RPMI7951 (cell line): Measurements from ENCODE around the gene C19orf85. TPM values are rescaled to one million over a fixed set of nuclear protein-coding genes. Genes with fewer than 3 reads are reported as not detected.
A peak's percentile ranks its signal among the peaks of the same experiment; 100 is the strongest.
"Not testable (repeated sequence)": the region's sequence is repeated elsewhere in the genome, so short reads cannot be mapped to it uniquely, and the experiment has no call there.

Experiments
- DNase-seq: peaks from one replicate; pipeline ENCODE4 v3.0.0-alpha.2; 2012; ENCODE audit warnings: low read depth
- total RNA-seq: library from RNA; depleted of rRNA; stranded (reverse); fragments of >200 nt; shearing (Covaris generic); gene quantifications from 2 replicates; pipeline ENCODE4 v1.2.3, GENCODE V29; 2014; rRNA removed

C19orf85 gene
- not detected in 2 replicates for total RNA-seq

GRCh38 chr19:55464662-55465054 lies at the start of gene C19orf85:
Gene C19orf85 (minus strand): TSS chr19:55464751. CDS start chr19:55464554, 197 bp downstream.
- DNase-seq: no peak

- no peak for DNase-seq
These were observed 43.6 kb upstream of the C19orf85 start for GRCh38 chr19:55508120-55508519.

GRCh38 chr19:55504981-55505380 lies 40.4 kb upstream of the C19orf85 start:
- DNase-seq: no peak

- DNase-seq: no peak
These were observed 39.7 kb upstream of the C19orf85 start for GRCh38 chr19:55504252-55504603.

- peak; percentile 88 for DNase-seq
These were observed 39.1 kb upstream of the C19orf85 start for GRCh38 chr19:55503502-55504251.

- no peak for DNase-seq
These were observed 38.6 kb upstream of the C19orf85 start for GRCh38 chr19:55503157-55503501.

GRCh38 chr19:55502197-55502952 lies 37.8 kb upstream of the C19orf85 start:
- no peak for DNase-seq

- no peak for DNase-seq
These were observed 35.9 kb upstream of the C19orf85 start for GRCh38 chr19:55500368-55500952.

- no peak for DNase-seq
These were observed 33.8 kb upstream of the C19orf85 start for GRCh38 chr19:55498246-55498840.

GRCh38 chr19:55497763-55498162 lies 33.2 kb upstream of the C19orf85 start:
- DNase-seq: no peak

- not testable (repeated sequence) for DNase-seq
These were observed 32.3 kb upstream of the C19orf85 start for GRCh38 chr19:55496820-55497219.

GRCh38 chr19:55495646-55496349 lies 31.2 kb upstream of the C19orf85 start:
- peak; percentile 39 for DNase-seq

GRCh38 chr19:55494172-55494761 lies 29.7 kb upstream of the C19orf85 start:
- peak; percentile 93 for DNase-seq

GRCh38 chr19:55493645-55494171 lies 29.2 kb upstream of the C19orf85 start:
- DNase-seq: no peak

- peak; percentile 81 for DNase-seq
These were observed 28.6 kb upstream of the C19orf85 start for GRCh38 chr19:55493052-55493644.

- no peak for DNase-seq
These were observed 27.9 kb upstream of the C19orf85 start for GRCh38 chr19:55492362-55492944.

GRCh38 chr19:55491546-55492360 lies 27.2 kb upstream of the C19orf85 start:
- no peak for DNase-seq

GRCh38 chr19:55490478-55491432 lies 26.2 kb upstream of the C19orf85 start:
- DNase-seq: no peak
